Fibroblast of villous mesenchyme (primary cell): ENCODE measurements around the gene CD2AP. TPM values are rescaled to one million over a fixed set of nuclear protein-coding genes. Genes with fewer than 3 reads are reported as not detected.
"Not testable (repeated sequence)": the region's sequence is repeated elsewhere in the genome, so short reads cannot be mapped to it uniquely, and the experiment has no call there.

Source experiments
- DNase-seq: peaks from one replicate; pipeline ENCODE4 v3.0.0-alpha.2; 2010; ENCODE audit warnings: low read depth
- H3K4me3 ChIP-seq: 2 replicates; pipeline ENCODE4 v1.5.1; 2011; ENCODE audit warnings: low read depth, mild to moderate bottlenecking, low read length
- total RNA-seq: library from RNA; depleted of rRNA; stranded (reverse); fragments of >200 nt; gene quantifications from 2 replicates; pipeline ENCODE4 v1.2.3, GENCODE V29; 2012
- TF ChIP-seq, protein P1 (sequence below): IDR thresholded peaks from 2 replicates; pipeline ENCODE4 v1.5.1; 2012; ENCODE audit warnings: low read depth, mild to moderate bottlenecking, low read length; ENCODE audit not compliant: insufficient read depth

The CD2AP gene
- total RNA-seq, 1 donor: 41.0 TPM

DNA sequence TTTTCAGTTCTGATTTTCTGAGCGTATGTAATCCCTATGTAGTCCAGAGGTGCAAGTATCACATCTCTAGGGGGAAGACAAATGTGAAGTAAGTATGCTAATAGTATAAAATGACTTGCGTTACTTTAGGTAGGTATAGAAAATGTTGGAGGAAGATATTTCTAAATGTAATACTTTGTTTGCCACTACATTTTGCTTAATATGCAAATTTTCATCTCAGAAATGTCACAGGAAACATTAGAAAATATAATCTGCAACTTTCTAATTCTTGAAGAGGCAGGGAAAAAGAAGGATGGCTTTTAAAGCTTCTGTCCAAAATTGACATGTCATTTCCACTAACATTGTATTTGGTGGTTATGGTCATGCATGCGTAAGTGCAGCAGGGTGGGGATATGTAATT, 85.6 kb downstream of the CD2AP start:
- no peak for DNase-seq
- no peak overlapping the region for H3K4me3 ChIP-seq
- TF ChIP-seq, protein P1, sequence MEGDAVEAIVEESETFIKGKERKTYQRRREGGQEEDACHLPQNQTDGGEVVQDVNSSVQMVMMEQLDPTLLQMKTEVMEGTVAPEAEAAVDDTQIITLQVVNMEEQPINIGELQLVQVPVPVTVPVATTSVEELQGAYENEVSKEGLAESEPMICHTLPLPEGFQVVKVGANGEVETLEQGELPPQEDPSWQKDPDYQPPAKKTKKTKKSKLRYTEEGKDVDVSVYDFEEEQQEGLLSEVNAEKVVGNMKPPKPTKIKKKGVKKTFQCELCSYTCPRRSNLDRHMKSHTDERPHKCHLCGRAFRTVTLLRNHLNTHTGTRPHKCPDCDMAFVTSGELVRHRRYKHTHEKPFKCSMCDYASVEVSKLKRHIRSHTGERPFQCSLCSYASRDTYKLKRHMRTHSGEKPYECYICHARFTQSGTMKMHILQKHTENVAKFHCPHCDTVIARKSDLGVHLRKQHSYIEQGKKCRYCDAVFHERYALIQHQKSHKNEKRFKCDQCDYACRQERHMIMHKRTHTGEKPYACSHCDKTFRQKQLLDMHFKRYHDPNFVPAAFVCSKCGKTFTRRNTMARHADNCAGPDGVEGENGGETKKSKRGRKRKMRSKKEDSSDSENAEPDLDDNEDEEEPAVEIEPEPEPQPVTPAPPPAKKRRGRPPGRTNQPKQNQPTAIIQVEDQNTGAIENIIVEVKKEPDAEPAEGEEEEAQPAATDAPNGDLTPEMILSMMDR: no peak

DNA sequence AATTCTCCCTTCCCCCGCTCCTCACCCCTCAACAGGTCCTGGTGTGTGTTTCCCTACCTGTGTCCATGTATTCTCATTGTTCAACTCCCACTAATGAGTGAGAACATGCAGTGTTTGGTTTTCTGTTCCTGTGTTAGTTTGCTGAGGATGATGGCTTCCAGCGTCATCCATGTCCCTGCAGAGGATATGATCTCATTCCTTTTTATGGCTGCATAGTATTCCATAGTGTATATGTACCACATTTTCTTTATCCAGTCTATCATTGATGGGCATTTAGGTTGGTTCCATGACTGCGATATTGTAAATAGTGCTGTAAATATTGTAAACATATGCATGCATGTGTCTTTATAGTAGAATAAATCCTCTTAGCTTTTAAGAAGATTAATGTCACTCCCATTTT, 89.0 kb downstream of the CD2AP start:
- H3K4me3 ChIP-seq, DNase-seq: not testable (repeated sequence)

DNA sequence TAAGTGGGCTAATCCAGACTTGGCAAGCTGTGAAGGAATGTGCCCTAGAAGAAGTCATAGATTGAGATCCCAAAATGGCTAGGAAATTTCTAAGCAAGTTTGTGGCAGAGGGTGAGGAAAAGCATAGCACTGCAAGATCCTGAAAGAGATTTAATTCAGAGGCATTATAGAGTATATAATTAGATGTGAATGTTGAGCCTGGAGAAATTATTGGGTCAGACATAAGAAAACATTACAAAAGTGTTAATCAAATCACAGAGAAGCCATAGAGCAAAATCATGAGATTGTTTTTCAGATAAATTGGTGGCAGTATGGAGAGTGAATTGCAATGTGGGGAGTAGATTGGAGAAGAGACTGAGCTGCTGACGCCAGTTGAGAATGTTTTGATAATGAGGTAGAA, 90.0 kb downstream of the CD2AP start:
- no peak for DNase-seq
- H3K4me3 ChIP-seq: no peak overlapping the region
- TF ChIP-seq, protein P1: no peak

DNA sequence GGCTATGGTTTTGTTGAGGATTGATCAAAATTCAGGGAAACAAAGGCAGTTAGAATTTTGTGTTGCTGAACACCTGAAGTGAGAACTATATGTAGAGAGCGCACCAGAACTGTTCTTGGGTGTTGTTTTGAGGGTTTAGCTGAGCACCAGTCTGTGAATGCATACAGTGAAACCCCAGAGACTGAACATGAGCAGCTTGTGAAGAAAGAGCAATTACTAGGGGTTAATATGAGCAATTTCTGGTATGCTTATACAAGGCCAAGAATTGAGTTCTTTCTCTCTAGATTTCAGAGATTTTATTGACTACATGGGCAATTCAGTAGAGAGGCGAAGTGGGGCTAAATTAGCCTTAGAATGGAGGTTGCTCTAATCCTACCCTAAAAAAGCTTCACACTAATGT, 93.9 kb downstream of the CD2AP start:
- H3K4me3 ChIP-seq: no peak overlapping the region
- TF ChIP-seq, protein P1: no peak
- no peak for DNase-seq

DNA sequence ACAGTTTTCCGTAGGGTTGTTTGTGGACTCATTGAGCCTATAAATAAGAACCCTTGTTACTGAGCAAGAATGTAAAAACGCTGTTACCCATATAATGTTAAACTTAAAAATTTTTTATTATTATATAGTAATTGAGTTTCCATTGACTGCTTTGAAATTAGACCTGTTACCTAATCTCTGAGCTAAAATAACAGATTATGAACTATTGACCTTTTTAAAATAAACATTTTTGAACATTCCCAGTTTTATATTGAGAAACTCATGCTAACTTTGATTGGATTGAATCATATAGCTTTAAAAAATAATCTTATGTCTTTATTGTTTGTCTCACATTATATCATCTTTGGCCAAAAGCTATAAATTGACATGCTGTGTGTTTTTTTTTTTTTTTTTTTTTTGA, 95.5 kb downstream of the CD2AP start:
- H3K4me3 ChIP-seq: no peak overlapping the region
- no peak for DNase-seq
- TF ChIP-seq, protein P1: no peak

DNA sequence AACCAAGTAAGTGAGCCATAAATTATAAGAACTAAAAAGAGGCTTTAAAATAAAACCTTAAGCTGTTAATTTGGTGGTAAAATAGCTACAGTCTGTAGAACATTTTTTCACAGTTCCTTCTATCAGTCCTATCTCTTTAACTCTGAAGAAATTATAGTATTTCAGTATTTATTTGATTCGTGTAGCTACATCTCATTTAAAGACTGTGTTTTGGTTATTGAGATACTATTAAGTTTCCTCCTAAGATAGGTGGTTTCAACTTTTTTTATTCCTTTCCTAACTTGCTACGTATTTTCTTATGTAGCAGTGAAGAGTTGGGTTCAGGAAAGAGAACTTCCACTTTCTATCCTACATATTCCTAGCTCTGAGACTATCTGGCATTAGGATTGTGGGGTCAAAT, 97.2 kb downstream of the CD2AP start:
- TF ChIP-seq, protein P1: no peak
- DNase-seq: no peak
- H3K4me3 ChIP-seq: no peak overlapping the region

DNA sequence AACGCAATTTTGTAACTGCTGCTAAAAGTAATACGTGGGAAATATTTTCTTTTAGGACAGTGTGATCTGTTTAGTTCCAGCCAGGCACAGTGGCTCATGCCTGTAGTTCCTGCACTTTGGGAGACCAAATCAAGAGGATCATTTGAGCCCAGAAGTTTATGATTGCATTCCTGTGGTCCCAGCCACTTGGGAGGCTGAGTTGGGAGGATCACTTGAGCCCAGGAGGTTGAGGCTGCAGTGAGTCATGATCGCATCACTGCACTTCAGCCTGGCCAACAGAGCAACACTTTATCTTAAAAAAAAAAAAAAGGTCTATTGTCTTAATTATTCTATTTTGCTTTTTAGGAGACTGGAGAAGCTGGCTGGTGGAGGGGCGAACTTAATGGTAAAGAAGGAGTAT, 101.5 kb downstream of the CD2AP start:
- no peak overlapping the region for H3K4me3 ChIP-seq
- no peak for DNase-seq
- TF ChIP-seq, protein P1: no peak
